SK-N-SH treated with all-trans-retinoic acid at 6 μM for 48 hours (cell line): ENCODE measurements around the gene NPAS2.

ENCODE experiments used
- ATAC-seq: fragments of 200-7000 bp; cut with Tn5 transposase; 3 replicates; pipeline ENCODE4 v1.9.1; 2020; ENCODE audit warnings: mild to moderate bottlenecking, moderate library complexity
- ARNTL ChIP-seq: fragments of 450-650 bp; formaldehyde crosslinking; IDR thresholded peaks from 2 replicates; pipeline ENCODE4 v1.5.0; 2020; ENCODE audit warnings: low read depth, mild to moderate bottlenecking, moderate library complexity, borderline replicate concordance
- CREB5 ChIP-seq: fragments of 250-450 bp; sonication (Bioruptor Pico); IDR thresholded peaks from 2 replicates; pipeline ENCODE4 v1.5.1; 2020; ENCODE audit warnings: low read depth, mild to moderate bottlenecking, moderate library complexity
- CSRNP3 ChIP-seq: fragments of 250-450 bp; sonication (Bioruptor Pico); IDR thresholded peaks from 2 replicates; pipeline ENCODE4 v1.5.1; 2021; ENCODE audit warnings: mild to moderate bottlenecking, moderate library complexity
- ESRRG ChIP-seq: fragments of 250-450 bp; sonication (Bioruptor Pico); IDR thresholded peaks from 2 replicates; pipeline ENCODE4 v1.6.1; 2021; ENCODE audit warnings: mild to moderate bottlenecking
- GLIS3 ChIP-seq: fragments of 250-450 bp; sonication (Bioruptor Pico); IDR thresholded peaks from 2 replicates; pipeline ENCODE4 v1.5.0; 2020; ENCODE audit warnings: mild to moderate bottlenecking, moderate library complexity
- OSR1 ChIP-seq: fragments of 250-450 bp; sonication (Bioruptor Pico); IDR thresholded peaks from 2 replicates; pipeline ENCODE4 v1.8.0; 2022; ENCODE audit warnings: moderate library complexity, mild to moderate bottlenecking, inconsistent platforms
- PATZ1 ChIP-seq: fragments of 250-450 bp; sonication (Bioruptor Pico); IDR thresholded peaks from 2 replicates; pipeline ENCODE4 v1.8.0; 2020; ENCODE audit warnings: mild to moderate bottlenecking, moderate library complexity, borderline replicate concordance
- PPARA ChIP-seq: fragments of 250-450 bp; sonication (Bioruptor Pico); IDR thresholded peaks from 2 replicates; pipeline ENCODE4 v1.5.0; 2020; ENCODE audit warnings: mild to moderate bottlenecking, borderline replicate concordance
- SNAI2 ChIP-seq: fragments of 250-450 bp; sonication (Bioruptor Pico); IDR thresholded peaks from 2 replicates; pipeline ENCODE4 v1.5.0; 2020; ENCODE audit warnings: mild to moderate bottlenecking, moderate library complexity
- TCF4 ChIP-seq: fragments of 250-450 bp; sonication (Bioruptor Pico); IDR thresholded peaks from 2 replicates; pipeline ENCODE4 v1.8.0; 2021; ENCODE audit warnings: mild to moderate bottlenecking, moderate library complexity, borderline replicate concordance
- TOX ChIP-seq: fragments of 250-450 bp; sonication (Bioruptor Pico); IDR thresholded peaks from 2 replicates; pipeline ENCODE4 v1.8.0; 2021; ENCODE audit warnings: mild to moderate bottlenecking, moderate library complexity, borderline replicate concordance
- TSHZ2 ChIP-seq: fragments of 250-450 bp; sonication (Bioruptor Pico); IDR thresholded peaks from 2 replicates; pipeline ENCODE4 v1.5.0; 2020; ENCODE audit warnings: mild to moderate bottlenecking, moderate library complexity
- ZC3H10 ChIP-seq: fragments of 250-450 bp; sonication (Bioruptor Pico); IDR thresholded peaks from 2 replicates; pipeline ENCODE4 v1.5.1; 2021; ENCODE audit warnings: mild to moderate bottlenecking, moderate library complexity
- ZFP3 ChIP-seq: fragments of 250-450 bp; sonication (Bioruptor Pico); IDR thresholded peaks from 2 replicates; pipeline ENCODE4 v1.5.0; 2020; ENCODE audit warnings: mild to moderate bottlenecking, moderate library complexity
- ZFP30 ChIP-seq: fragments of 450-650 bp; formaldehyde crosslinking; IDR thresholded peaks from 2 replicates; pipeline ENCODE4 v1.5.0; 2022; ENCODE audit warnings: mild to moderate bottlenecking, moderate library complexity
- ZNF565 ChIP-seq: fragments of 450-650 bp; formaldehyde crosslinking; conservative IDR thresholded peaks from 2 replicates; pipeline ENCODE4 v1.5.0; 2020; ENCODE audit warnings: low read depth, mild to moderate bottlenecking, moderate library complexity
- ZNF70 ChIP-seq: fragments of 450-650 bp; formaldehyde crosslinking; IDR thresholded peaks from 2 replicates; pipeline ENCODE4 v1.5.0; 2020; ENCODE audit warnings: mild to moderate bottlenecking, moderate library complexity
- ZNF8 ChIP-seq: fragments of 450-650 bp; formaldehyde crosslinking; IDR thresholded peaks from 2 replicates; pipeline ENCODE4 v1.5.0; 2020; ENCODE audit warnings: mild to moderate bottlenecking, moderate library complexity

The NPAS2 gene

GRCh38 chr2:101011152-101011551 is 191.2 kb downstream of the NPAS2 start:
- TF ChIP-seq TOX (CRISPR knock-in tag) (no peak), ZNF70 (no peak), SNAI2 (no peak), ZNF8 (CRISPR knock-in tag) (no peak), ESRRG (CRISPR knock-in tag) (no peak)
- TF ChIP-seq, all 23 proteins: peak for 0
- no peak for ATAC-seq

- no peak for ATAC-seq
- no peak for TF ChIP-seq TOX (CRISPR knock-in tag)
- no peak for TF ChIP-seq OSR1 (CRISPR knock-in tag)
- TF ChIP-seq, all 23 proteins: peak for 0
These were observed 192.2 kb downstream of the NPAS2 start for GRCh38 chr2:101012054-101012705.

- TF ChIP-seq TSHZ2 (no peak), SNAI2 (no peak), OSR1 (CRISPR knock-in tag) (no peak), ZC3H10 (CRISPR knock-in tag) (no peak), ZNF565 (CRISPR knock-in tag) (no peak), TCF4 (CRISPR knock-in tag) (no peak), TOX (CRISPR knock-in tag) (no peak), ARNTL (no peak), ZNF70 (no peak), CSRNP3 (CRISPR knock-in tag) (no peak)
These were observed 192.8 kb downstream of the NPAS2 start for GRCh38 chr2:101012706-101013181.

GRCh38 chr2:101014264-101014857 is 194.4 kb downstream of the NPAS2 start:
- no peak for TF ChIP-seq SNAI2
- TF ChIP-seq ARNTL = no peak
- no peak for TF ChIP-seq TCF4 (CRISPR knock-in tag)
- TF ChIP-seq TSHZ2 = no peak
- no peak for TF ChIP-seq ESRRG (CRISPR knock-in tag)
- no peak for TF ChIP-seq TOX (CRISPR knock-in tag)
- TF ChIP-seq GLIS3 (CRISPR knock-in tag) = no peak
- TF ChIP-seq CREB5 (CRISPR knock-in tag) = no peak
- no peak for TF ChIP-seq PATZ1 (CRISPR knock-in tag)
- TF ChIP-seq ZFP30 (CRISPR knock-in tag) = no peak
- TF ChIP-seq OSR1 (CRISPR knock-in tag) = no peak
- TF ChIP-seq PPARA (CRISPR knock-in tag) = no peak
- no peak for TF ChIP-seq ZC3H10 (CRISPR knock-in tag)
- no peak for TF ChIP-seq ZFP3 (CRISPR knock-in tag)
- ATAC-seq = no peak

More at GRCh38 chr2:101012706-101013181, 192.8 kb downstream of the NPAS2 start:
- no peak for ATAC-seq
